GM12891 (cell line): ENCODE data around the gene MLX. TPM values are rescaled to one million over a fixed set of nuclear protein-coding genes. Genes with fewer than 3 reads are reported as not detected.

Experiments used
- DNase-seq: peaks from one replicate; pipeline ENCODE4 v3.0.0; 2011; ENCODE audit warnings: low spot score; ENCODE audit not compliant: insufficient read length
- FAIRE-seq: peaks from 2 replicates; lab custom pipeline; 2011; peaks lifted over from hg19 to GRCh38; lab: Jason Lieb, UNC
- PAX5 ChIP-seq: IDR thresholded peaks from 2 replicates; pipeline ENCODE4 v1.6.1; 2011; ENCODE audit warnings: low read length, moderate library complexity, mild to moderate bottlenecking; ENCODE audit not compliant: insufficient read depth, severe bottlenecking
- POLR2A ChIP-seq: IDR thresholded peaks from 2 replicates; pipeline ENCODE4 v1.6.1; 2011; ENCODE audit warnings: low read depth, low read length, control low read depth
- POLR2AphosphoS5 ChIP-seq: IDR thresholded peaks from 2 replicates; pipeline ENCODE4 v1.6.1; 2011; ENCODE audit warnings: low read depth, low read length, control low read depth
- POU2F2 ChIP-seq: IDR thresholded peaks from 2 replicates; pipeline ENCODE4 v1.6.1; 2011; ENCODE audit warnings: low read depth, mild to moderate bottlenecking, control low read depth, low read length, moderate library complexity
- SPI1 ChIP-seq: IDR thresholded peaks from 2 replicates; pipeline ENCODE4 v1.6.1; 2011; ENCODE audit warnings: low read depth, low read length, control low read depth
- TAF1 ChIP-seq: IDR thresholded peaks from 2 replicates; pipeline ENCODE4 v1.6.1; 2011; ENCODE audit warnings: low read depth, low read length, control low read depth
- polyA plus RNA-seq: library from polyadenylated mRNA; unstranded; fragments of >200 nt; gene quantifications from one replicate; pipeline ENCODE4 v1.2.1, GENCODE V29; 2012; ENCODE audit warnings: low read depth, missing spikeins, inconsistent platforms; ENCODE audit not compliant: missing spikeins

Gene MLX, protein sequence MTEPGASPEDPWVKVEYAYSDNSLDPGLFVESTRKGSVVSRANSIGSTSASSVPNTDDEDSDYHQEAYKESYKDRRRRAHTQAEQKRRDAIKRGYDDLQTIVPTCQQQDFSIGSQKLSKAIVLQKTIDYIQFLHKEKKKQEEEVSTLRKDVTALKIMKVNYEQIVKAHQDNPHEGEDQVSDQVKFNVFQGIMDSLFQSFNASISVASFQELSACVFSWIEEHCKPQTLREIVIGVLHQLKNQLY
- polyA plus RNA-seq = 30.3 TPM

DNA sequence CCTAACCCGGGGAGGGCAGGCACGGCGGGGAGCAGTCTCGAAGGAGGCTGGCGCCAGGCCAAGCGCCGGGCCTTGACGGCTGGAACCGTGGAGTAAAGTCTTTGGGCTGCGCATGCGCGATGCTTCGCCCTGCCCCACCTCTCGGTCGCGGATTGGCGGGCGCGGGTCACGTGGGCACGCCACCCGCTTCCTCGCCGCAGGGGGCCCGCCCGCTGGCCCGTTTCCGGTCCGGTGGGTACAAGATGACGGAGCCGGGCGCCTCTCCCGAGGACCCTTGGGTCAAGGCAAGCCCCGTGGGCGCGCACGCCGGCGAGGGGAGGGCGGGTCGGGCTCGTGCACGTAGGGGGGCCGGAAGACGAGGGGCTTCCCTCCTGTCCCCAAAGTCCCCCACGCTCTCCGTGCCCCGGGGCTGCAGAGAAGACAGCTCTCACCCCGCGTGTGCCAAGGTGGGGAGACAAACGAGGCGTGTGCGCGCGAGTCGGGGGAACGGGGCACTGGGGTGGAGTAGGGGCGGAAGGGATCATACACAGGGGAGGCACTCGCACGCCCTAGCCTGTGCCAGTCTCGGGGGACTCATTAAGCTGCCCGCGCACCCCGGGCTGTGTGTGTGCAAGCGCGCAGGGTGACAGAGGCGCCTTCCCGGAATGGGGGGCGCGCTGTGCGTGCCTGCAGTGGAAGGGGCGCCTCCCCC lies at the start of gene MLX:
MLX (plus strand) TSS at position 218 of the 691 bp plus-strand sequence; CDS start at position 243, 25 bp downstream.
- peak; percentile 53; the same call in 1 of the 2 replicates for TF ChIP-seq POLR2AphosphoS5
- TF ChIP-seq POU2F2 = no peak
- TF ChIP-seq PAX5 = peak; percentile 91
- TF ChIP-seq TAF1 = no peak; the same call in 1 of the 2 replicates
- peak; percentile 9; the same call in 1 of the 2 replicates for TF ChIP-seq POLR2A
- no peak for TF ChIP-seq SPI1
- peak; percentile 99 for FAIRE-seq
- DNase-seq = peak; percentile 100

DNA sequence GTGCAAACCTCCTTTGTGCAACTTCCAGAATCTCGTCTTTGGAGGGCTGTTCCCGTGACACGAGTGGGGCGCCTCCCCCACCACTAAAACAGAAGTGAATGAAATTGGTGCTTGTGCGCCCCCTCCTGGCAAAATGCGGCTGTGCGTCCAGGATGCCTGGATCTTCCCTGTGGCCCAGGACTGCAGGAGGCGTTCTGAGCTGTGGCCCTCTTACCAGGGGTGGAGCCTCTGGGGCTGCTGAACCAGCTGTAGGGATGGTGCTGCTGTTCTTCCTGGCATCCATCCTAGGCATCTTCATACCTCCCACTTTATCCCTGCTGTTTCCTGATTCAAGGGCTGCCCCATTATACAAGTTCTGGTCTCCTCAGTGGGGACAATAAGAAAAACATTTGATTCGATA lies 49.4 kb upstream of the MLX start:
- FAIRE-seq (peak; percentile 89), DNase-seq (peak; percentile 74)
- TF ChIP-seq SPI1 = 0 out of 2 replicates have a peak, but pooled peaks have one; percentile 26
- TF ChIP-seq POLR2A = no peak
- 0 out of 2 replicates have a peak, but pooled peaks have one; percentile 37 for TF ChIP-seq POU2F2

DNA sequence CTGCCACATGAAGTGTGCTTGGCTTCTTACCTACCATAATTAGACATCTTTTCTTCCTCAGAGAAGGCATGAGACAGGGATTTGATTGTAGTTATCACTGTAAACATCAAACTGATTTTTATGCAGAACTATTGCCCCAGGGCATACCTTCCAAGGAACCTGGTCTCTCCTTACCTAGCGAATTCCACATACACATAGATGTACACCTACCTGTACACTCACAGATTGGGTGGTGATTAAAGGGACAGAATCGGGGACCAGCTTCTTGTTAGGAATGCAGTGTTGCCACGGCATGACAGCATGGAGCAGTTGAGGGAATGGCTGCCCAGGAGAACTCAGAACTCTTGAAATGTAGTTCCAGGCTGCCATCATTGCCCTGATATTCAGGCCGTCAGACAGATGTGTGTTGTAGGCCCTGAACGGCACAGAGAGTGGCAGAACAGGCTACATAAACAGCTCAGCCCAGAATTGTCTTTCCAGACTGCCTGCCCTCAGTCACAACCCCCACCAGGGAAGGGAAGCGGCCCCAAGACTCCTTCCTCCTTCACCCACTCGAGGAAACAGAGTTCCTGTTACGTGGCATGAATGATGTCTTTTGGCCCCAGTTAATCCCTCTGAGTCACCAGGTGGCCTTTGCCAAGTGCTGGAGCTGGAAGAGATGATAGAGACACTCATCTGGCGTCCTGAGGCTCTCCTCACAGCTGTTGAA lies 48.7 kb upstream of the MLX start:
- no peak for DNase-seq
- no peak for FAIRE-seq

DNA sequence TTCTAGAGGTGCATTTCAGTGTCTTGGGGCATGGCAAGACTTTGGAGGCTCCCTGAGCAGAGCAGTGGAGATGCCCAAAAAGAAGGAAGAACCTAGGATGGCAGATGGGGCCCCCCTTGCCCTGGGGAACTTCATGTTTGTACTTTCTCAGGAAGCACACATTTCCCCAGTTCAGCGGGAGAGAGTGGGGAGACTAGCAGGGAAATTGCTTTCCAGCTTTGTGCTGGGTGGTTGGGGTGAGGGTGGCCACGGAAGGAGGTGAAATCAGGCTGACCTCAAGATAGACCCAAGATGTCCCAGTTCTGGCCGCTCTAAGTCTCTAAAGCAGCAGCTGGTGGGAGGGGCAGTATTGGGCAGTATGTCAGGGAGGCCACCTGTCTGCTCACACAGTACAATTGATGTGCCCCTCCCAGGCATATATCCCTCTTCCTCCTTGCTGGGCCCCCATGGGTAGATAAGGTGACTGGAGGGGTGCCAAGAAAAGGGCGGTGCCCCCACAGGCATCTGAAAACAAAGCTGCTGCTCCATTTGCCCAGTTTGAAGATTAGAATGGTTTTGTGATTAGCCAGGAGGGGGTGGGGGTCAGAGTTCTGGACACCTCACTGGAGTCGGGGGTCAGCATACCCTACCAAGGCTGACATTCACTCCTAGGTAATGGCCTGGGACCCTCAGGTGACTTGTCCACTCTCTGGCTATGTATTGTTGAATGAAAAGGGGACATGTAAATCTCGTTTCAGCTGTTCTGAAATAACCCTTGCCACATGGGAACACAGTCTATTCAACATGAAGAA lies 48.0 kb upstream of the MLX start:
- TF ChIP-seq PAX5 (no peak), TAF1 (no peak), POLR2AphosphoS5 (no peak), SPI1 (no peak), POLR2A (no peak), POU2F2 (no peak)
- DNase-seq (no peak), FAIRE-seq (no peak)

More for the DNA sequence above, 48.7 kb upstream of the MLX start:
- TF ChIP-seq SPI1 (no peak), POU2F2 (no peak), POLR2A (no peak), TAF1 (no peak), PAX5 (no peak)

DNA sequence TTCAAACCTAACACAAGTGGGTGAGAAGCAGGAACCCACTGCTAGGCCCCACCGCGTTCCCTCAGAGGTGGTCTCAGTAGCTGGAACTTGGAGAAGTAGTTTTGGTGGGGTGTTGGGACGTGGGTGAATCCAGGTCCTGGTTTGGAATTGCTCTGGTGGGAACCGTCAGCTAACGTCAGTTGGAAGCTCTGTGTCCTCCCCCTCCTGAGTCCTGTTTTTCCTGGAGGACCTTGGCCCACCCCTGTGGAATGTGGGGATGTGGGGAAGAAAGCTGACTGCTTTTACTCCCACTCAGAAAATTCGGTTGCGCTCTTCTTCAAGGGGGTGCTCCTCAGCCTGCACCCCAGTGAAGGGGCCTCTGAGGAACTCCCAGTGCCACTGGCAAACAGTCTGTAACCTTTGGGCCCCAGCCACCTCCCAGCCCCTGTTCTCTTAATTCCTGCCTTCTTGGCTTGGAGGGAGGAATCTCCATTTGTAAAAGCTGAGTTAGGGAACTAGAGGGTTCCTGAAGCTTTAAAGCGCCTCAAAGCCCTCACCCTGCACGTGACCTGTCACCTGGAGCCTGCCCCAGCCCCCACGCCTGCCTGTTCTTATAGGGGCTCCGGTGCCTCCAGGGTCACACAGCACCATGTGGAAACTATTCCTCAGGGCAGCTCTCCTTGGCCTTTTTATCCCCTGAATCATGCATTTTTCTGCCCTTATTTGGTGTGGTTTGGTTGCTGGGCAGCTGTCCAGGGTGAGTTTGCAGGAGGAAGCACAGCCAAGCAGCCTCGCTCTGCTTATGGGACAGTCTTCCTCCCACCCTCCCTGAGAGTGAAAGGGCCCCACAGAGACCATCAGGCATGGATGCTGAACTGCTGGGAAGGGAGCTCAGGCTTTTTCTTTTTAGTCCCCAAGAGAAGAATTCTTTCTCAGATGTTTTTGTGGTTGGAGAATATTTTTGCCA lies 47.1 kb upstream of the MLX start:
- no peak for DNase-seq
- no peak for FAIRE-seq
- no peak for TF ChIP-seq POLR2AphosphoS5
- TF ChIP-seq POU2F2 = no peak
- no peak for TF ChIP-seq POLR2A
- TF ChIP-seq TAF1 = no peak
- TF ChIP-seq SPI1 = no peak
- TF ChIP-seq PAX5 = no peak

DNA sequence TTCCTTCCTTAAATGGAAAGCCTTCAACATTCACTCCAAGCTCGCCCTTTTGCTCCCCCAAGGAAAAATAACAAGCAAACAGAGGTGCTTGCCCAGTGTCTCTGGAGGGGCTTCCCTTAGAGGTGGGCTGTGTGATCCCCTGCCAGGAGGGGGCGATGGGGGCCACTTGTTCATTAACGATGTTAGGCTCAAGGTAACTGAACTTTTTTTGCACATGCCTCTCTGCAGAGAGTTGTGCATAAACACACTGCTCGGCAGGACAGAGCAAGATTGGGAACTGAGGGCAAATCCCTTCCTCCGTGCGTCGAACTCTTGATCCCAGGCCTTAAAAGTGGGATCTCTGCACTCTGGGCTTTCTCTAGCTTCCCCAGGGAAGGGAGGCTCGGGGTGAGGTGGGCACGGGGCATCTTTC lies 46.4 kb upstream of the MLX start:
- TF ChIP-seq PAX5 (no peak), POLR2A (no peak), TAF1 (no peak), SPI1 (no peak), POU2F2 (no peak)
- FAIRE-seq (no peak), DNase-seq (no peak)

DNA sequence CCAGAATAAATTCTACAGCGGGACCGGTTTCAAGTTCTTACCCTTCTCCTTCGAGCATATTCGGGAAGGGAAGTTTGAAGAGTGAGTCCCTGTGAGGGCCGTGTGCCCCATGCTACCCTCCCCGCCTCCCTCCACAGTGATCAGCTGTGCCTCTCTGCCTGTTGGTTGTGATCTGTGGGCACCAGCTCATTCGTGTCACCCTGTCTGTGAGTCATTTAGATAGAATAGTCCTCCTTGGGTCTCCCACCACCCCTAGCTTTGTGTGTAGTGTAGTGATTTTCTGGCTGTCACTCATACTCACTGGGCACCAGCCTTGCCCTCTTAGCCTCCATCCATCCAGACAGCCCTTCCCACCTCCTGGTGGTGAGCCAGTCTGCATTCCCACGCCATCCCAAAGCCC lies 45.9 kb upstream of the MLX start:
- TF ChIP-seq POU2F2 = no peak
- TF ChIP-seq PAX5 = no peak
- no peak for TF ChIP-seq POLR2A
- TF ChIP-seq POLR2AphosphoS5 = no peak
- DNase-seq = no peak
- no peak for FAIRE-seq

DNA sequence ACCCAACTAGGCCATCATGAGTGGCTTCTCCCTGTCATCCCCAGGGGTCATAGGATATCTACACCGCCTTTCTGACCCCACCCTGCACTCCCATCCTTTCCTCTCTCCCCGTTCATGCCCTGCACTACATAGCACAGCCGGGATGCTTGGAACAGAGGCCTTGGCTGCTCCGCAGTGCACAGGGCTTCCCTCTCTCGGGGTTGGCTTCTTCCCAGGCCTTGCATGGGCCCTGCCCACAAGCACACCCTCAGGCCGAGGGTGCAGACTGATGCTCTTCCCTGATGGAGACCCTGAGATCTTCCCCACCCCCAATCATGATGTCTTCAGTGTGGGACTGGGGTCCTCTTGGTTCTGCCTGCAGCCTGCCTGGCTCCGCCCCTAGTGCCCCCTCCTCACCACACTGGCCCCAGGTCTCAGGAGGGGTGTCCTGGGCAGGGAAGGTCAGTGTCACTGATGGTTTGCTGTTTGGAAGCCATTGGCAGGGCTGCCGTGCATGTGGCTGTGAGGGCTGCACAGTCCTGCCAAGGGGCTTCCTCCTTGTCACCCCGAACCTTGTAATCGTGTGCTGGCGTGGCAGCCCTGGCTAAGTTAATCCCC lies 45.1 kb upstream of the MLX start:
- TF ChIP-seq PAX5 (no peak), SPI1 (no peak), POLR2A (no peak), POU2F2 (no peak), TAF1 (no peak), POLR2AphosphoS5 (no peak)
- DNase-seq (no peak), FAIRE-seq (no peak)
